OCI-LY7 (cell line): ENCODE data around the gene RPH3AL.

Experiments
- CTCF ChIP-seq: fragments of 200-600 bp; sonication (generic); conservative IDR thresholded peaks from 2 replicates; pipeline ENCODE4 v1.5.1; 2014; ENCODE audit warnings: mild to moderate bottlenecking, antibody characterized with exemption, low read length, moderate library complexity, mixed read lengths
- EZH2phosphoT487 ChIP-seq: fragments of 200-600 bp; sonication (generic); IDR thresholded peaks from 2 replicates; pipeline ENCODE4 v1.6.1; 2018; ENCODE audit warnings: low read depth, borderline replicate concordance, mild to moderate bottlenecking, mixed run types, antibody characterized with exemption, low read length, moderate library complexity, mixed read lengths

GRCh38 chr17:347309-347899 is 5.2 kb downstream of the RPH3AL start:
- TF ChIP-seq CTCF (no peak), EZH2phosphoT487 (no peak)
